GM21367 (cell line): ENCODE results near the gene KCNIP4.

Experiments used
- ATAC-seq: cut with Tn5 transposase; IDR thresholded peaks from one replicate; pipeline ENCODE4 v1.9.1; 2021; ENCODE audit not compliant: unreplicated experiment

Gene KCNIP4

GRCh38 chr4:20889901-20890300, 1058.7 kb downstream of the KCNIP4 start:
- no peak for ATAC-seq

GRCh38 chr4:20883677-20884076, 1064.9 kb downstream of the KCNIP4 start:
- no peak for ATAC-seq

- ATAC-seq = no peak
These were observed 1065.3 kb downstream of the KCNIP4 start for GRCh38 chr4:20883231-20883630.

- ATAC-seq = no peak
These were observed 1066.1 kb downstream of the KCNIP4 start for GRCh38 chr4:20882500-20882899.

- ATAC-seq = no peak
These were observed 1066.9 kb downstream of the KCNIP4 start for GRCh38 chr4:20881658-20882057.

GRCh38 chr4:20878806-20879205, 1069.8 kb downstream of the KCNIP4 start:
- ATAC-seq = no peak

GRCh38 chr4:20870436-20870835, 1078.1 kb downstream of the KCNIP4 start:
- no peak for ATAC-seq

- no peak for ATAC-seq
These were observed 1080.5 kb downstream of the KCNIP4 start for GRCh38 chr4:20868108-20868507.

- ATAC-seq = no peak
These were observed 1087.7 kb downstream of the KCNIP4 start for GRCh38 chr4:20860878-20861277.

GRCh38 chr4:20859097-20859781, 1089.3 kb downstream of the KCNIP4 start:
- no peak for ATAC-seq

GRCh38 chr4:20857081-20857480, 1091.5 kb downstream of the KCNIP4 start:
- ATAC-seq = no peak

- ATAC-seq = no peak
These were observed 1101.3 kb downstream of the KCNIP4 start for GRCh38 chr4:20847124-20847747.

- no peak for ATAC-seq
These were observed 1104.3 kb downstream of the KCNIP4 start for GRCh38 chr4:20844311-20844710.

- ATAC-seq = no peak
These were observed 1107.9 kb downstream of the KCNIP4 start for GRCh38 chr4:20840648-20841190.

GRCh38 chr4:20839957-20840356, 1108.6 kb downstream of the KCNIP4 start:
- ATAC-seq = no peak

GRCh38 chr4:20838476-20838875, 1110.1 kb downstream of the KCNIP4 start:
- no peak for ATAC-seq

GRCh38 chr4:20832826-20833225, 1115.7 kb downstream of the KCNIP4 start:
- ATAC-seq = no peak

- no peak for ATAC-seq
These were observed 1116.8 kb downstream of the KCNIP4 start for GRCh38 chr4:20831746-20832145.

- ATAC-seq = no peak
These were observed 1118.8 kb downstream of the KCNIP4 start for GRCh38 chr4:20829617-20830357.

- ATAC-seq = no peak
These were observed 1123.1 kb downstream of the KCNIP4 start for GRCh38 chr4:20825505-20825904.

- no peak for ATAC-seq
These were observed 1132.3 kb downstream of the KCNIP4 start for GRCh38 chr4:20816287-20816686.

- ATAC-seq = no peak
These were observed 1134.9 kb downstream of the KCNIP4 start for GRCh38 chr4:20813700-20814099.
